ENCODE measurements around the gene KCNJ11. TPM values are rescaled to one million over a fixed set of nuclear protein-coding genes. Genes with fewer than 3 reads are reported as not detected.

Gene KCNJ11
- total and polyA plus RNA-seq, 10 of the 15 experiments (the other 5 are each of a cell fraction or from before 2014, with no cell fraction given), result 0.06 to 0.56 (median 0.21) TPM; not detected in 6

DNA sequence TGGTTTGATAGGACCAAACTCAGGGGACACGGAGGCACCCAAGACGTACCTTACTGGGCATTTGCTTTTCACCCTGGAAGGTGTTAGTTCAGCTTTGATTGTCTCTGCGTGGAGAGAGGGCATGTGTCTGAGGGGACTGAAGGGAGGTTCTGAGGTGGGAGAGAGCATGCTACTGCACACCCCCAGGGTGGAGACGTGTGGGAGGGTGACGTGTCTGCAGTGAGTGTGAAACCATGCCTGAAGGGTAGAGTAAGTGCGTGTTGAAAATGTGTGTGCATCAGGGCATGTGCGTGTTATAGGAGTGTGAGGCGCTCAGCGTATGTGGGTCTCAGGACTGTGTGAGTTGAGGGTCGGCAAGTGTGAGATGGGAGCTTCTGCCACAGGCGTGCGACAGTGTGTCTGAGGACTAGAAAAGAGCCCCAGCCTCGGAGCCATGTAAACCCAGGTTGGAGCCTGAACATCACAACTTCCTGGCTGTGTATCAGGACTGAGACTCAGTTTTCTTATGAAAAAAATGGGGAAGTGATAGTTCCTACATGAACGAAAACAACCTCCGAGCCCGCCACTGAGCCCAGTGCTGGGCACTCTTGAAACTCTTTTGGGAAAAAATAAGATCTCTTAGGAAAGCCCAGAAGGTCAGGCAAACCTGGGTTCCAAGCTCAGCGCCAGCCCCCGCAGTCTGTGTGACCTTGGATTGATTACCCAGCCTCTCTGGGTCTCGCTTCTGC is 11.8 kb upstream of the KCNJ11 start (continued):
- no peak for TF ChIP-seq RB1 (IDR thresholded peaks at IDR 0.05; ENCODE audit: borderline replicate concordance)

GRCh38 chr11:17399236-17399635 is 10.8 kb upstream of the KCNJ11 start:
- Histone ChIP-seq H3K9me3 (replicated peaks; ENCODE audit: control insufficient read depth, insufficient read depth, low read length) (no peaks in the 10 kb centered on the region), H3K4me2 (ENCODE audit: control insufficient read depth, insufficient read depth) (no peak overlapping the region), H2AFZ (ENCODE audit: control insufficient read depth, low read depth, low read length) (no peak overlapping the region), H3K27ac (ENCODE audit: control insufficient read depth, insufficient read depth) (no peak overlapping the region), H3K4me3 (no peak overlapping the region), H3K79me2 (ENCODE audit: control insufficient read depth, insufficient read depth, low read length) (no peaks in the 10 kb centered on the region), H3K4me1 (ENCODE audit: control insufficient read depth, insufficient read depth, low read length) (peaks cover 9% of the 10 kb centered on the region), H3K27me3 (replicated peaks in 1 of 2; ENCODE audit: control insufficient read depth in 2 of 2, insufficient read depth in 2 of 2, low read length in 1 of 2) (no peaks in the 10 kb centered on the region), H3K36me3 (ENCODE audit: control insufficient read depth in 2 of 2, insufficient read depth in 2 of 2, low read length in 1 of 2) (no peaks in the 10 kb centered on the region), H4K20me1 (ENCODE audit: control insufficient read depth, insufficient read depth) (no peaks in the 10 kb centered on the region), H3K9ac (ENCODE audit: control insufficient read depth, insufficient read depth, low read length) (no peak overlapping the region)
- intact Hi-C loops (cut with micrococcal nuclease; ENCODE audit: unreplicated experiment) (no loop called here), in situ Hi-C loops (cut with MboI) (no loop called here)
- no peak for DNase-seq (ENCODE audit: low read depth, low spot score)
- CTCF ChIA-PET, result interaction anchor here (1.7 kb wide), 1 partner anchor 9 kb away, joined by 4 read pairs; no protein-coding TSS in a partner anchor
- BruUV-seq (replicated peaks), result no TSS peak
- FAIRE-seq, result no peak
- TF ChIP-seq CREB1 (IDR thresholded peaks at IDR 0.05; ENCODE audit: low read depth), result no peak
- TF ChIP-seq, protein P1, sequence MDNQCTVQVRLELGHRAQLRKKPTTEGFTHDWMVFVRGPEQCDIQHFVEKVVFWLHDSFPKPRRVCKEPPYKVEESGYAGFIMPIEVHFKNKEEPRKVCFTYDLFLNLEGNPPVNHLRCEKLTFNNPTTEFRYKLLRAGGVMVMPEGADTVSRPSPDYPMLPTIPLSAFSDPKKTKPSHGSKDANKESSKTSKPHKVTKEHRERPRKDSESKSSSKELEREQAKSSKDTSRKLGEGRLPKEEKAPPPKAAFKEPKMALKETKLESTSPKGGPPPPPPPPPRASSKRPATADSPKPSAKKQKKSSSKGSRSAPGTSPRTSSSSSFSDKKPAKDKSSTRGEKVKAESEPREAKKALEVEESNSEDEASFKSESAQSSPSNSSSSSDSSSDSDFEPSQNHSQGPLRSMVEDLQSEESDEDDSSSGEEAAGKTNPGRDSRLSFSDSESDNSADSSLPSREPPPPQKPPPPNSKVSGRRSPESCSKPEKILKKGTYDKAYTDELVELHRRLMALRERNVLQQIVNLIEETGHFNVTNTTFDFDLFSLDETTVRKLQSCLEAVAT (IDR thresholded peaks at IDR 0.05), result no peak
- POLR2A ChIA-PET, result no interaction called here
- no peak for ATAC-seq
- RAD21 ChIA-PET (ENCODE audit: unreplicated experiment), result no interaction called here
- SMC1A ChIA-PET (ENCODE audit: uncharacterized antibody, unreplicated experiment), result no interaction called here
